Activated CD4-positive, alpha-beta T cell treated with anti-CD3 and anti-CD28 coated beads, Interleukin-2, amount 10 ng/mL, durations not matched to agents 24 days and 14 days (primary cell): ENCODE data around the gene ETS1. TPM values are rescaled to one million over a fixed set of nuclear protein-coding genes. Genes with fewer than 3 reads are reported as not detected.

Experiments
- DNase-seq: peaks from one replicate; pipeline ENCODE4 v3.0.0; 2022
- H3K27ac Mint-ChIP-seq: one replicate; pipeline ENCODE4 v1.8.0; 2022; ENCODE audit warnings: mild to moderate bottlenecking, mixed read lengths
- H3K27me3 Mint-ChIP-seq: one replicate; pipeline ENCODE4 v1.8.0; 2022; ENCODE audit warnings: mixed read lengths
- H3K36me3 Mint-ChIP-seq: one replicate; pipeline ENCODE4 v1.8.0; 2022; ENCODE audit warnings: low read depth, mild to moderate bottlenecking, mixed read lengths
- H3K4me1 Mint-ChIP-seq: one replicate; pipeline ENCODE4 v1.8.0; 2021; ENCODE audit warnings: mixed read lengths
- H3K4me3 Mint-ChIP-seq: one replicate; pipeline ENCODE4 v1.8.0; 2022; ENCODE audit warnings: mild to moderate bottlenecking, moderate library complexity, mixed read lengths
- H3K9me3 Mint-ChIP-seq: one replicate; pipeline ENCODE4 v1.8.0; 2021; ENCODE audit warnings: mixed read lengths
- intact Hi-C: fragments of 100-400 bp; cut with micrococcal nuclease; formaldehyde crosslinking; loops from one replicate; pipeline ENCODE4 v1.15.1; 2023
- total RNA-seq: library from RNA; stranded (reverse); gene quantifications from 2 replicates; pipeline ENCODE4 v1.2.3, GENCODE V29; 2022

ETS1 gene
- total RNA-seq, 1 donor from 2014 or later: 454 TPM

- Mint-ChIP-seq H3K9me3 (no peaks in the 10 kb centered on the region), H3K27ac (peak overlapping the region; percentile 88), H3K4me3 (peak overlapping the region; percentile 79), H3K36me3 (peaks cover 5% of the 10 kb centered on the region), H3K27me3 (no peaks in the 10 kb centered on the region), H3K4me1 (peaks cover 27% of the 10 kb centered on the region)
- DNase-seq: peak; percentile 83
- intact Hi-C loops: no loop called here
Measured at GRCh38 chr11:128610721-128611617, 23.6 kb upstream of the ETS1 start.

GRCh38 chr11:128609785-128610184, 22.4 kb upstream of the ETS1 start:
- peaks cover 5% of the 10 kb centered on the region for H3K36me3 Mint-ChIP-seq
- H3K4me3 Mint-ChIP-seq: peak overlapping the region; percentile 51
- peaks cover 27% of the 10 kb centered on the region for H3K4me1 Mint-ChIP-seq
- no peaks in the 10 kb centered on the region for H3K9me3 Mint-ChIP-seq
- H3K27me3 Mint-ChIP-seq: no peaks in the 10 kb centered on the region
- intact Hi-C loops: no loop called here
- no peak for DNase-seq
- H3K27ac Mint-ChIP-seq: peak overlapping the region; percentile 52

- Mint-ChIP-seq H3K36me3 (peaks cover 5% of the 10 kb centered on the region), H3K4me3 (no peak overlapping the region), H3K27ac (peak overlapping the region; percentile 52), H3K9me3 (no peaks in the 10 kb centered on the region), H3K4me1 (peaks cover 27% of the 10 kb centered on the region), H3K27me3 (no peaks in the 10 kb centered on the region)
- intact Hi-C loops: no loop called here
- peak; percentile 60 for DNase-seq
Measured at GRCh38 chr11:128608746-128609407, 21.5 kb upstream of the ETS1 start.

- H3K9me3 Mint-ChIP-seq: no peaks in the 10 kb centered on the region
- no peak for DNase-seq
- no peak overlapping the region for H3K27ac Mint-ChIP-seq
- H3K36me3 Mint-ChIP-seq: peaks cover 5% of the 10 kb centered on the region
- intact Hi-C loops: no loop called here
- H3K27me3 Mint-ChIP-seq: no peaks in the 10 kb centered on the region
- peaks cover 33% of the 10 kb centered on the region for H3K4me1 Mint-ChIP-seq
- H3K4me3 Mint-ChIP-seq: no peak overlapping the region
Measured at GRCh38 chr11:128607819-128608218, 20.5 kb upstream of the ETS1 start.

- Mint-ChIP-seq H3K4me1 (peaks cover 16% of the 10 kb centered on the region), H3K9me3 (no peaks in the 10 kb centered on the region), H3K27me3 (no peaks in the 10 kb centered on the region), H3K4me3 (no peak overlapping the region), H3K36me3 (peaks cover 1% of the 10 kb centered on the region), H3K27ac (no peak overlapping the region)
- DNase-seq: no peak
- intact Hi-C loops: no loop called here
Measured at GRCh38 chr11:128604723-128605122, 17.4 kb upstream of the ETS1 start.

- peaks cover 14% of the 10 kb centered on the region for H3K4me1 Mint-ChIP-seq
- DNase-seq: peak; percentile 55
- no peaks in the 10 kb centered on the region for H3K36me3 Mint-ChIP-seq
- H3K27me3 Mint-ChIP-seq: no peaks in the 10 kb centered on the region
- intact Hi-C loops: loop anchor here (2.0 kb wide), 1 partner anchor 15 kb away; no protein-coding TSS in a partner anchor
- no peak overlapping the region for H3K4me3 Mint-ChIP-seq
- peaks cover 5% of the 10 kb centered on the region for H3K9me3 Mint-ChIP-seq
- no peak overlapping the region for H3K27ac Mint-ChIP-seq
Measured at GRCh38 chr11:128603752-128604414, 16.5 kb upstream of the ETS1 start.

GRCh38 chr11:128603003-128603696, 15.8 kb upstream of the ETS1 start:
- Mint-ChIP-seq H3K9me3 (peaks cover 5% of the 10 kb centered on the region), H3K4me3 (no peak overlapping the region), H3K27me3 (no peaks in the 10 kb centered on the region), H3K4me1 (peaks cover 12% of the 10 kb centered on the region), H3K27ac (no peak overlapping the region), H3K36me3 (no peaks in the 10 kb centered on the region)
- intact Hi-C loops: loop anchor here (2.0 kb wide), 1 partner anchor 14 kb away; no protein-coding TSS in a partner anchor
- DNase-seq: no peak

GRCh38 chr11:128599729-128600128, 12.4 kb upstream of the ETS1 start:
- H3K27me3 Mint-ChIP-seq: peaks cover 2% of the 10 kb centered on the region
- H3K9me3 Mint-ChIP-seq: peaks cover 11% of the 10 kb centered on the region
- peaks cover 15% of the 10 kb centered on the region for H3K4me1 Mint-ChIP-seq
- intact Hi-C loops: no loop called here
- peaks cover 2% of the 10 kb centered on the region for H3K36me3 Mint-ChIP-seq
- peak overlapping the region; percentile 52 for H3K27ac Mint-ChIP-seq
- no peak overlapping the region for H3K4me3 Mint-ChIP-seq
- no peak for DNase-seq

GRCh38 chr11:128598506-128599150, 11.3 kb upstream of the ETS1 start:
- no peak for DNase-seq
- Mint-ChIP-seq H3K4me3 (no peak overlapping the region), H3K9me3 (peaks cover 11% of the 10 kb centered on the region), H3K27me3 (peaks cover 3% of the 10 kb centered on the region), H3K36me3 (peaks cover 2% of the 10 kb centered on the region), H3K4me1 (peaks cover 15% of the 10 kb centered on the region), H3K27ac (no peak overlapping the region)
- intact Hi-C loops: no loop called here

GRCh38 chr11:128598096-128598495, 10.7 kb upstream of the ETS1 start:
- no peak overlapping the region for H3K27ac Mint-ChIP-seq
- H3K36me3 Mint-ChIP-seq: peaks cover 2% of the 10 kb centered on the region
- peaks cover 12% of the 10 kb centered on the region for H3K4me1 Mint-ChIP-seq
- no peak for DNase-seq
- H3K27me3 Mint-ChIP-seq: peaks cover 3% of the 10 kb centered on the region
- H3K4me3 Mint-ChIP-seq: no peak overlapping the region
- intact Hi-C loops: no loop called here
- peaks cover 11% of the 10 kb centered on the region for H3K9me3 Mint-ChIP-seq

GRCh38 chr11:128597209-128597608, 9.9 kb upstream of the ETS1 start:
- Mint-ChIP-seq H3K4me3 (no peak overlapping the region), H3K36me3 (peaks cover 2% of the 10 kb centered on the region), H3K27ac (no peak overlapping the region), H3K9me3 (peaks cover 11% of the 10 kb centered on the region), H3K4me1 (peaks cover 9% of the 10 kb centered on the region), H3K27me3 (peaks cover 8% of the 10 kb centered on the region)
- DNase-seq: no peak
- intact Hi-C loops: no loop called here

GRCh38 chr11:128596250-128596649, 8.9 kb upstream of the ETS1 start:
- no peak for DNase-seq
- no peak overlapping the region for H3K4me3 Mint-ChIP-seq
- peaks cover 2% of the 10 kb centered on the region for H3K36me3 Mint-ChIP-seq
- intact Hi-C loops: no loop called here
- peaks cover 14% of the 10 kb centered on the region for H3K27me3 Mint-ChIP-seq
- H3K4me1 Mint-ChIP-seq: peaks cover 9% of the 10 kb centered on the region
- H3K27ac Mint-ChIP-seq: no peak overlapping the region
- peaks cover 11% of the 10 kb centered on the region for H3K9me3 Mint-ChIP-seq

- H3K4me1 Mint-ChIP-seq: peaks cover 9% of the 10 kb centered on the region
- H3K27ac Mint-ChIP-seq: no peak overlapping the region
- intact Hi-C loops: no loop called here
- no peak for DNase-seq
- no peak overlapping the region for H3K4me3 Mint-ChIP-seq
- peaks cover 11% of the 10 kb centered on the region for H3K9me3 Mint-ChIP-seq
- H3K36me3 Mint-ChIP-seq: peaks cover 2% of the 10 kb centered on the region
- peaks cover 18% of the 10 kb centered on the region for H3K27me3 Mint-ChIP-seq
Measured at GRCh38 chr11:128595775-128596174, 8.4 kb upstream of the ETS1 start.
